Large intestine (tissue), 3 donors: ENCODE measurements around the gene MYH14. TPM values are rescaled to one million over a fixed set of nuclear protein-coding genes. Genes with fewer than 3 reads are reported as not detected.

Experiments used
- DNase-seq, 2 donors: peaks; one replicate each; pipeline versions ENCODE4 v3.0.0 to v3.0.0-alpha.2; 2013
- H3K27ac ChIP-seq: one replicate; pipeline ENCODE4 v1.5.1; 2013; ENCODE audit warnings: low read length
- H3K27me3 ChIP-seq: 2 replicates; pipeline ENCODE4 v1.6.1; 2013; ENCODE audit warnings: low read length; ENCODE audit not compliant: control insufficient read depth, insufficient read depth
- H3K36me3 ChIP-seq: 2 replicates; pipeline ENCODE4 v1.6.1; 2013; ENCODE audit warnings: low read length; ENCODE audit not compliant: control insufficient read depth, insufficient read depth
- H3K4me1 ChIP-seq: one replicate; pipeline ENCODE4 v1.6.1; 2013; ENCODE audit warnings: low read length; ENCODE audit not compliant: control insufficient read depth, insufficient read depth
- H3K4me3 ChIP-seq: one replicate; pipeline ENCODE4 v1.5.1; 2013; ENCODE audit warnings: low read length
- H3K9me3 ChIP-seq: one replicate; pipeline ENCODE4 v1.6.1; 2013; ENCODE audit warnings: mild to moderate bottlenecking, low read depth, low read length, moderate library complexity; ENCODE audit not compliant: control insufficient read depth
- WGBS: methylation state at CpG from one replicate; pipeline ENCODE4 v1.1.5; 2013; ENCODE audit warnings: low lambda C conversion rate; ENCODE audit not compliant: insufficient coverage; 5-methylcytosine and 5-hydroxymethylcytosine counted together
- polyA plus RNA-seq: library from polyadenylated mRNA; unstranded; fragments of 120-200 nt; gene quantifications from one replicate; pipeline ENCODE4 v1.2.1, GENCODE V29; 2013

MYH14 gene
- polyA plus RNA-seq, 1 donor, result 221 TPM

DNA sequence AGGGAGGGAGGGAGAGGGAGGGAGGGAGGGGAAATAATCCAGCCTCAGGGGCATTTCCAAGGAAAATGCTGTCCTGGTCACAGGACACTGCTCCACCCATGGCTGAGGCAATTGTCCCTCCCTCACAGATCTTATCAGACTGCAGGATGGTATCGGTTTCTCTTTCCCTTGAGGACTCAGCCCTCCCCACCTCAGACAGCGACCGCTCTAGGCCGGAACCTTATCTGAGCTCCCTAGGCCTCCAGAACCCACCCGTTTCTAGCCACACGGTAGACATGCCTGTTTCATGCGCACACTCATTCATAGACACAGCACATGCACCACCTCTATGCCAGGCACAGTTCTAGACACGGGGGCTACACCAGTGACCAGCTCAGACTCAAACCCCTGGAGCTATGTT, 30.3 kb upstream of the MYH14 start:
- peak overlapping the region; percentile 98 for H3K27ac ChIP-seq
- no peaks in the 10 kb centered on the region for H3K9me3 ChIP-seq
- peak; percentile 96 to 98 for DNase-seq
- H3K4me3 ChIP-seq, result no peak overlapping the region
- H3K36me3 ChIP-seq, result no peaks in the 10 kb centered on the region
- H3K27me3 ChIP-seq, result no peaks in the 10 kb centered on the region
- H3K4me1 ChIP-seq, result peaks cover 30% of the 10 kb centered on the region
- 50% methylated on average over 1 of the region's 8 CpGs for WGBS

DNA sequence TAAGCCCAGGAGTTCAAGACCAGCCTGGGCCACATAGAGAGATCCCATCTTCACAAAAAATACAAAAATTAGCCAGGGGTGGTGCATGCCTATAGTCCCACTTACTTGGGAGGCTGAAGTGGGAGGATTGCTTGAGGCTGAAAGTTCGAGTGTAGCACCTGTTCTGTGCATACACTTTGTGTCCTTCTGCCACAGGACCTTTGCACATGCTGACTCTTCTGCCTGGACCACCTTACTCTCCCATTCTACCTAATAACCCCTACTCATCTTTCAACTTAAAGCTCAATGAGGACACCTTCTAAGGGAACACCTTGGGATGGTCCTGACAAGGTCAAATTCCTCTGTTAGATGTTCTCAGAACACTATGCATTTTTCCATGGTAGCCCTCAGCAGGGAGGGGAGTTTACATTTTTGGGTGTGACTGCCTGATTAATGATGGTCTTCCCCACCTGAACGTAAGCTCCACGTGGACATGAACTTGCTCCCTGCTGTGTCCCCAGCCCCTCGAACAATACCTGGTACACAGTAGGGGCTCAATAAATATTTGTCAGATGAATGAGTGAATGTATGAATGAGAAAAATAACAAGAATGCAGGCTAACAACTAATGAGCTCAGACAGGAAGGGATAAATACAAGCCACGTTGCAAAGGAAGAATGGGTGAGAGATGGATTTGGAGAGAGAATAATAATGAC, 29.2 kb upstream of the MYH14 start:
- H3K4me3 ChIP-seq, result no peak overlapping the region
- H3K4me1 ChIP-seq, result peaks cover 31% of the 10 kb centered on the region
- DNase-seq, result no peak
- no peaks in the 10 kb centered on the region for H3K9me3 ChIP-seq
- no peaks in the 10 kb centered on the region for H3K27me3 ChIP-seq
- H3K27ac ChIP-seq, result peak overlapping the region; percentile 98
- no peaks in the 10 kb centered on the region for H3K36me3 ChIP-seq
- 71% methylated on average over 1 of the region's 5 CpGs for WGBS

DNA sequence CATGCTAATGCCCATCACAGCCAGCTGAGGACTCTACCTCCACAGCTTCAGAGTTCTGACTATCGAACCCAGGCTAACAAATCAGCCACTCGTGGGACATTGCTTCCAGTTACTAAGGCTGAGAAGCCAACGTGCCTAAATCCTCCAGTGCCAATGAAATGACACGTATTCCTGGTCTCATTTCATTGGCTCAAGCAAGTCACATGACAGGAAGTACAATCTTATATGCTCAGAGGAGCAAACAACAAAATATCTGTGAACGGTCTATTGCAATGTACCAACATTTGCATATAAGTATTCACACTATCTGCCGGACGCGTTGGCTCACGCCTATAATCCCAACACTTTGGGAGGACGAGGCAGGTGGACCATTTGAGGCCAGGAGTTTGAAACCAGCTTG, 27.5 kb upstream of the MYH14 start:
- no peak overlapping the region for H3K4me3 ChIP-seq
- peaks cover 35% of the 10 kb centered on the region for H3K4me1 ChIP-seq
- H3K27ac ChIP-seq, result peak overlapping the region; percentile 48
- no peaks in the 10 kb centered on the region for H3K36me3 ChIP-seq
- no CpG with 5 or more reads among the region's 10 CpGs for WGBS
- no peak for DNase-seq
- no peaks in the 10 kb centered on the region for H3K27me3 ChIP-seq
- peaks cover 4% of the 10 kb centered on the region for H3K9me3 ChIP-seq

DNA sequence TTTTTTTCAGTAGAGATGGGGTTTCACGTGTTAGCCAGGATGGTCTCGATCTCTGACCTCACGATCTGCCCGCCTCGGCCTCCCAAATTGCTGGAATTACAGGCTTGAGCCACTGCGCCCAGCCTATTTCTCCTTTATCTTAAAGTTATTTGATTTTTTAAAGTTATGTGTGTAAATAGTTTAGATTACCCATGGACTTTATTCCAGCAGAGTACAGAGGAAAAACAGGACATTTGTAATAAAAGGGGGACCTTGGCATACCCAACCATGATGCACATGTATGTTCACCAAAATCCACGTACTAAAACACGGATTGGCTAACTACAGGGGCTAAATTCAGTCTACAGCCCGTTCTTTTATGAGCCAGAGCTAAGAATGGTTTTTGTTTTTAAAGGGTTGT, 26.6 kb upstream of the MYH14 start:
- Histone ChIP-seq H3K36me3 (no peaks in the 10 kb centered on the region), H3K4me1 (peaks cover 41% of the 10 kb centered on the region), H3K27ac (peak overlapping the region; percentile 48), H3K4me3 (no peak overlapping the region), H3K9me3 (peaks cover 4% of the 10 kb centered on the region), H3K27me3 (no peaks in the 10 kb centered on the region)
- DNase-seq, result peak in 1 of 2 donors; percentile 69
- WGBS, result no CpG with 5 or more reads among the region's 9 CpGs

DNA sequence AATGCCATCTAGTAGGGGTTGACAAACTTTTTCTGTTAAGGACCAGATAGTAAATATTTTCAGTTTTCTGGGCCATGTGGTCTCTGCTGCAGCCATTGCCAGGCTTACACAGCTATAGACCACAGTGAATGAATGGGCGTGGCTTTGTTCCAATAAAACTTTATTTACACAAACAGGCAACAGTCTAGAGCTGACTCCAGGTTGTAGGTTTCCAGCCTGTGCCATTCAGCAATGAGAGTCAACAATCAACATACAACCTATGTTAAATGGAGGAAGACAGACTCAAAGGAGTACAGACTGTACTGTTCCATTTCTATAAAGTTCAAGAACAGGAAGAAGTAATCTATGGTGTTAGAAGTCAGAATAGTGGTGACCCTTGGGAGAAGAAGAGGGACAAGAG, 25.1 kb upstream of the MYH14 start:
- Histone ChIP-seq H3K4me1 (peaks cover 32% of the 10 kb centered on the region), H3K36me3 (no peaks in the 10 kb centered on the region), H3K9me3 (peaks cover 4% of the 10 kb centered on the region), H3K27ac (peak overlapping the region; percentile 82), H3K27me3 (no peaks in the 10 kb centered on the region), H3K4me3 (no peak overlapping the region)
- no CpG with 5 or more reads among the region's 1 CpG for WGBS
- DNase-seq, result peak in 1 of 2 donors; percentile 55

DNA sequence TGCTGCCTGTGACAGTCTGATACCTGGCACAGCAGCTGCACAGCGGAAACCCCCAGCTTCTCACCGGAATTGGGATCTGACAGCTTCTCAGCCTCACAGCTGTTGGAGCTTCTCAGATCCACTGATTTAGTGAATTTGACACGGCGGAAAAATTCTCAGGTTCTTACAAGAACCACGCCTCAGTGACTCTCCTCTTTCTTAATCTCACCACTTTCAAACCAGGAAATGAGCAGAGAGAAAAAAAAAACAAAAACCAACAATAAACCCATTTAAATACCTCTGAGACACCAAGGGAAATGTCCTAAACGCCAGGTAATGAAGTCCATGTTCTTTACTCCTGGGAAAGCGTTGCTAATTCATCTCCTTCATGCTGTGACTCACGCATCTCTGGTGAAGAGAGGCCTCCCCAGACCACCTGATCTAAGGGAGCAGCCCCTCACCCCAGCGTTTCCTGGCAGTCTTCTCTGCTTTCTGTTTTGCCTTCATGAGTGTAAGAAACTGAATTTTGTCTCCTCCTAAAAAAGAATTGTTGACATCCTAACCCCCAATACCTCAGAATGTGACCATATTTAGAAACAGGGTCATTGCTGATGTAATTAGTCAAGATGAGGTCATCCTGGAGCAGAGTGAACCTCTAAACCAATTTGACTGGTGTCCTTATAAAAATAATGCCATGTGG, 24.4 kb upstream of the MYH14 start:
- H3K27me3 ChIP-seq, result no peaks in the 10 kb centered on the region
- no peaks in the 10 kb centered on the region for H3K36me3 ChIP-seq
- DNase-seq, result peak in 1 of 2 donors; percentile 72
- 0% methylated on average over 1 of the region's 9 CpGs for WGBS
- no peak overlapping the region for H3K4me3 ChIP-seq
- peaks cover 28% of the 10 kb centered on the region for H3K4me1 ChIP-seq
- H3K9me3 ChIP-seq, result peaks cover 4% of the 10 kb centered on the region
- peak overlapping the region; percentile 82 for H3K27ac ChIP-seq

DNA sequence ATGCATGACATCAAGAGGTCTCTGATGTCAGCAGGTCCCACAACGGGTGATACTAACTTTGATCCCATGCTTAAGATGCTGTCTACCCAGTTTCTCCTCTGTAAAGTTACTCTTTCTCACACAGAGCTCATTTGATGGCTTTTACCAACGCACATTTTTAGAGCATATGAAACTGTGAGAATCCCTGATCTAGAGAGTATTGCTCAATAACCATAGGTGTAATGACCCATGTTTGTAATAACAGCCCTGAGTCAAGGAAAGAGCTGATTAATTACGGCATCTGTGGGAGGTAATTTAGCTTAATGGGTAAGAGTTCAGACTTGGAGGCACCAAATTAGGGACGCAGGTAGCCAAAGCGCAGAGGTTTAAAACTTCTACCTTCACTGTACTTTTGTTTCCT, 22.3 kb upstream of the MYH14 start:
- peak; percentile 64 to 83 for DNase-seq
- Histone ChIP-seq H3K4me3 (no peak overlapping the region), H3K4me1 (peaks cover 25% of the 10 kb centered on the region), H3K27ac (peak overlapping the region; percentile 63), H3K36me3 (no peaks in the 10 kb centered on the region), H3K27me3 (no peaks in the 10 kb centered on the region), H3K9me3 (peaks cover 4% of the 10 kb centered on the region)
- 0% methylated on average over 1 of the region's 5 CpGs for WGBS

DNA sequence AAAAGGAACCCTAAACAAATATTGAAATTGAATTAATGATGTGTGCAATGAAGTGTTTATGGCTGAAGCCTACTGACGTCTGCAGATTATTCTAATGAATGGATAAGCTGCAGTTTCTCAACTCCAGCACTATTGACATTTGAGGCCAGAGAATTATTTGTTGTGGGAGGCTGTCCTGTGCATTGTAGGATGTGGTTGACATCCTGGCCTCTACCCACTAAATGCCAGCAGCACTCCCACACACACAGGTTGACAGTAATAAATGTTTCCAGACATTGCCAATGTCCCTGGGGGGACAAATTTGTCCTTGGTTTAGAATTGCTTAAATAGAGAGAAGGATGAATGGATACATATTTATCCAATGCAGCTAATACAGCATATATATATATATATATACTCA, 19.2 kb upstream of the MYH14 start:
- Histone ChIP-seq H3K4me1 (peaks cover 13% of the 10 kb centered on the region), H3K36me3 (no peaks in the 10 kb centered on the region), H3K9me3 (peaks cover 4% of the 10 kb centered on the region), H3K27ac (no peak overlapping the region), H3K4me3 (no peak overlapping the region), H3K27me3 (no peaks in the 10 kb centered on the region)
- no peak for DNase-seq
- WGBS, result no CpG with 5 or more reads among the region's 1 CpG

DNA sequence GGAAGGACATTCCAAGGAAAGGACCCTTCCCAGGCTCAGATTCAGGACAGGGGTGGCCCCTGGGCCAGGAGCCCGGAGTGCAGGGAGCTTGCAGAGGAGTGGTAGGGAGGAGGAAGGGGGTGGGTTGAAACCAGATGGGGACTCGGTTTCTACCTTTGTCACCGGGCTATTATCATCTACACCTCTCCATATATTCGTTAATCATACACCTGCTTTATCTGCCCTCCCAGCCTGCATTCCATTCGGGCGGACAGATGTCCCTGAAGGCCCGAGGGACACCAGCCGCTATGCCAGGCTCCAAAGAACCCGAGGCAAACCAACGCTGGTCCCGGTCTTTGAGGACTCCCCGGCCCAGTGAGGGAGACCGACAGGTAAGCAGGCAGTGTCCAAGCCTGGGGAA, 15.5 kb upstream of the MYH14 start:
- H3K27me3 ChIP-seq, result no peaks in the 10 kb centered on the region
- H3K9me3 ChIP-seq, result no peaks in the 10 kb centered on the region
- H3K27ac ChIP-seq, result peak overlapping the region; percentile 92
- peaks cover 16% of the 10 kb centered on the region for H3K4me1 ChIP-seq
- DNase-seq, result peak; percentile 72 to 91
- peak overlapping the region; percentile 56 for H3K4me3 ChIP-seq
- no CpG with 5 or more reads among the region's 13 CpGs for WGBS
- peaks cover 4% of the 10 kb centered on the region for H3K36me3 ChIP-seq

DNA sequence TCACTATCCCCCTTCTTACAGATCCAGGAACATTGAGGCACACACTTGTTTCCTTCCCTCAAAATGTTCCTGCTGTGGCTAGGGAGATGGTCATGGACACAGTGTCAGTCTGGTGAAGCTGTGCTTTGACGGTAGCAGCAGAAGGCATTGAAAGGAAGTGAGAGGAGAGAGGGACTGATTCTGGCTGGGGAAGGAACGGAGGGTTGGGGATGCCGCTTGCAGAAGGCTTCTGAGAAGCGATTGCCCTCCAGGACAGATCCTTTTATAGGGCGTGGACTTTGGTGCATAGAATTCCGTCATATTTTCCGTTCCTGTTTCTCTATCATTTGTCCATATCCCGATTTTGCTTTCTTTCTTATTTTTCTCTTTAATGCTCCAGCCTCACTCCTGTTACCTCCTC, 14.1 kb upstream of the MYH14 start:
- Histone ChIP-seq H3K27me3 (no peaks in the 10 kb centered on the region), H3K4me1 (peaks cover 16% of the 10 kb centered on the region), H3K4me3 (peak overlapping the region; percentile 56), H3K27ac (peak overlapping the region; percentile 92), H3K36me3 (peaks cover 8% of the 10 kb centered on the region), H3K9me3 (no peaks in the 10 kb centered on the region)
- DNase-seq, result peak in 1 of 2 donors; percentile 82
- WGBS, result 33% methylated on average over 4 of the region's 8 CpGs
